CD14-positive monocyte (primary cell): ENCODE data around the gene CDH5. TPM values are rescaled to one million over a fixed set of nuclear protein-coding genes. Genes with fewer than 3 reads are reported as not detected.

Experiments used
- DNase-seq, 3 donors: peaks; one replicate each; pipeline ENCODE4 v3.0.0-alpha.2; 2011 to 2022
- H2AFZ ChIP-seq: 2 replicates; pipeline ENCODE4 v1.6.0; 2012; ENCODE audit warnings: mild to moderate bottlenecking, low read depth, low read length, inconsistent platforms; ENCODE audit not compliant: insufficient read depth, poor library complexity, severe bottlenecking
- H3K27ac ChIP-seq, 2 donors: 1 replicate in 1 of 2; 2 replicates in 1 of 2; pipeline ENCODE4 v1.5.1; 2012 to 2013; ENCODE audit warnings: low read length in 2 of 2, control low read depth in 1 of 2, inconsistent platforms in 1 of 2, low read depth in 1 of 2, mild to moderate bottlenecking in 1 of 2
- H3K27me3 ChIP-seq, 2 donors: one replicate each; pipeline versions ENCODE4 v1.6.0 to v1.6.1; 2011 to 2013; ENCODE audit warnings: low read length in 2 of 2; ENCODE audit not compliant: control insufficient read depth in 2 of 2, insufficient read depth in 2 of 2
- H3K36me3 ChIP-seq, 2 donors: replicated peaks in 1 of 2; 1 replicate in 1 of 2; 2 replicates in 1 of 2; pipeline versions ENCODE4 v1.5.1 to v1.6.1; 2012 to 2013; ENCODE audit warnings: low read length in 2 of 2, control low read depth in 1 of 2, inconsistent platforms in 1 of 2, mild to moderate bottlenecking in 1 of 2; ENCODE audit not compliant: insufficient read depth in 2 of 2, control insufficient read depth in 1 of 2
- H3K4me1 ChIP-seq, 2 donors: 1 replicate in 1 of 2; 2 replicates in 1 of 2; pipeline versions ENCODE4 v1.5.1 to v1.6.1; 2012 to 2013; ENCODE audit warnings: low read length in 2 of 2, control low read depth in 1 of 2, inconsistent platforms in 1 of 2, mild to moderate bottlenecking in 1 of 2, moderate library complexity in 1 of 2; ENCODE audit not compliant: insufficient read depth in 2 of 2, control insufficient read depth in 1 of 2
- H3K4me2 ChIP-seq: replicated peaks from 2 replicates; pipeline ENCODE3; 2012; ENCODE audit warnings: low read length, moderate library complexity, mild to moderate bottlenecking; ENCODE audit not compliant: poor library complexity, severe bottlenecking; ENCODE audit errors: extremely low read depth
- H3K4me3 ChIP-seq, 3 experiments: fragments of 200-600 bp in 1 of 3; sonication (generic) in 1 of 3; replicated peaks in 1 of 3; 1 replicate in 2 of 3; 2 replicates in 1 of 3; pipeline ENCODE4 v1.5.1; 2011 to 2013; ENCODE audit warnings: low read length in 3 of 3, mild to moderate bottlenecking in 3 of 3, control low read depth in 2 of 3, low read depth in 2 of 3, inconsistent platforms in 1 of 3, moderate library complexity in 1 of 3
- H3K79me2 ChIP-seq: 2 replicates; pipeline ENCODE4 v1.6.0; 2012; ENCODE audit warnings: mild to moderate bottlenecking, control low read depth, inconsistent platforms, low read length, moderate library complexity; ENCODE audit not compliant: insufficient read depth
- H3K9ac ChIP-seq: 2 replicates; pipeline ENCODE4 v1.6.0; 2017; ENCODE audit warnings: low read length, mild to moderate bottlenecking; ENCODE audit not compliant: insufficient read depth, poor library complexity, severe bottlenecking
- H3K9me3 ChIP-seq, 2 donors: replicated peaks in 1 of 2; 1 replicate in 1 of 2; 2 replicates in 1 of 2; pipeline versions ENCODE4 v1.5.1 to v1.6.1; 2012 to 2013; ENCODE audit warnings: low read length in 2 of 2, control low read depth in 1 of 2; ENCODE audit not compliant: control insufficient read depth in 1 of 2, insufficient read depth in 1 of 2
- H4K20me1 ChIP-seq: 2 replicates; pipeline ENCODE4 v1.6.0; 2012; ENCODE audit warnings: mild to moderate bottlenecking, low read length, control low read depth, moderate library complexity; ENCODE audit not compliant: insufficient read depth
- H3K27ac Mint-ChIP-seq, 7 donors: one replicate each; pipeline ENCODE4 v1.8.0; 2020; ENCODE audit warnings: mild to moderate bottlenecking in 7 of 7, mixed read lengths in 7 of 7, moderate library complexity in 6 of 7, inconsistent platforms in 2 of 7
- H3K27me3 Mint-ChIP-seq, 3 donors: one replicate each; pipeline ENCODE4 v1.8.0; 2021 to 2022; ENCODE audit warnings: low read depth in 3 of 3, mild to moderate bottlenecking in 3 of 3, mixed read lengths in 3 of 3, moderate library complexity in 3 of 3, inconsistent platforms in 1 of 3
- H3K36me3 Mint-ChIP-seq, 2 donors: one replicate each; pipeline ENCODE4 v1.8.0; 2020; ENCODE audit warnings: mixed read lengths in 2 of 2, inconsistent platforms in 1 of 2, mild to moderate bottlenecking in 1 of 2
- H3K4me1 Mint-ChIP-seq: one replicate; pipeline ENCODE4 v1.8.0; 2020; ENCODE audit warnings: mild to moderate bottlenecking, mixed read lengths
- H3K4me3 Mint-ChIP-seq, 2 donors: one replicate each; pipeline ENCODE4 v1.8.0; 2020; ENCODE audit warnings: mild to moderate bottlenecking in 2 of 2, mixed read lengths in 2 of 2, moderate library complexity in 1 of 2
- H3K9me3 Mint-ChIP-seq, 7 donors: one replicate each; pipeline ENCODE4 v1.8.0; 2020 to 2022; ENCODE audit warnings: mixed read lengths in 7 of 7, mild to moderate bottlenecking in 6 of 7, moderate library complexity in 6 of 7, inconsistent platforms in 2 of 7
- CTCF ChIP-seq: fragments of 200-600 bp; IDR thresholded peaks from one replicate; pipeline ENCODE4 v1.8.0; 2022; ENCODE audit warnings: antibody characterized with exemption, mild to moderate bottlenecking
- WGBS: methylation state at CpG from one replicate; pipeline ENCODE4 v1.1.5; 2013; ENCODE audit warnings: missing lambda C conversion rate; ENCODE audit not compliant: insufficient coverage; 5-methylcytosine and 5-hydroxymethylcytosine counted together
- intact Hi-C, 2 donors: fragments of 100-400 bp; cut with micrococcal nuclease; formaldehyde crosslinking; loops; one replicate each; pipeline versions ENCODE4 v1.15.0 to v1.15.1; 2023
- polyA plus RNA-seq, 3 donors: library from polyadenylated mRNA; depleted of rRNA in 1 of 3; unstranded in 2 of 3; stranded (reverse) in 1 of 3; fragments of 300-500 nt in 2 of 3; fragments of >200 nt in 1 of 3; fragmentation: Illumina TruSeq in 2 of 3; gene quantifications; 1 replicate in 2 of 3; 2 replicates in 1 of 3; pipeline ENCODE4 v1.2.3, GENCODE V29; 2012 to 2021

The CDH5 gene
- polyA plus RNA-seq, 3 donors, result 0.12 to 0.22 TPM; not detected in 1

- Histone ChIP-seq H3K36me3 (no peaks in the 10 kb centered on the region), H2AFZ (no peak overlapping the region), H3K4me2 (no peak overlapping the region), H3K79me2 (no peaks in the 10 kb centered on the region), H3K27me3 (peaks cover 0 to 2% of the 10 kb centered on the region in 2 donors), H3K9me3 (no peaks in the 10 kb centered on the region), H3K27ac (no peak overlapping the region), H4K20me1 (no peaks in the 10 kb centered on the region), H3K9ac (no peak overlapping the region), H3K4me3 (no peak overlapping the region), H3K4me1 (no peaks in the 10 kb centered on the region)
- no peak for DNase-seq
- no peaks in the 10 kb centered on the region for H3K9me3 Mint-ChIP-seq
- no peak overlapping the region for H3K27ac Mint-ChIP-seq
- no peak overlapping the region for H3K4me3 Mint-ChIP-seq
- TF ChIP-seq CTCF, result no peak
- peaks cover 3% of the 10 kb centered on the region for H3K4me1 Mint-ChIP-seq
- H3K36me3 Mint-ChIP-seq, result no peaks in the 10 kb centered on the region
- intact Hi-C loops, result no loop called here
- peaks cover 12 to 23% (median 21%) of the 10 kb centered on the region in 3 donors for H3K27me3 Mint-ChIP-seq
- WGBS, result 85% methylated on average over 7 of the region's 8 CpGs
Observed at GRCh38 chr16:66438536-66438935, 72.0 kb downstream of the CDH5 start.

- no peaks in the 10 kb centered on the region for H3K9me3 ChIP-seq
- H3K4me1 Mint-ChIP-seq, result peaks cover 3% of the 10 kb centered on the region
- H3K9me3 Mint-ChIP-seq, result no peaks in the 10 kb centered on the region
- no peak overlapping the region for H3K9ac ChIP-seq
- H2AFZ ChIP-seq, result no peak overlapping the region
- no peak for DNase-seq
- H3K36me3 ChIP-seq, result no peaks in the 10 kb centered on the region
- intact Hi-C loops, result no loop called here
- H3K4me3 Mint-ChIP-seq, result no peak overlapping the region
- H3K4me3 ChIP-seq, result no peak overlapping the region
- H3K36me3 Mint-ChIP-seq, result no peaks in the 10 kb centered on the region
- H3K27ac ChIP-seq, result no peak overlapping the region
- no peaks in the 10 kb centered on the region for H4K20me1 ChIP-seq
- H3K4me1 ChIP-seq, result no peaks in the 10 kb centered on the region
- no peak overlapping the region for H3K27ac Mint-ChIP-seq
- H3K4me2 ChIP-seq, result no peak overlapping the region
- WGBS, result 85% methylated on average over 4 of the region's 5 CpGs
- peaks cover 0 to 2% of the 10 kb centered on the region in 2 donors for H3K27me3 ChIP-seq
- H3K27me3 Mint-ChIP-seq, result peaks cover 15 to 29% (median 25%) of the 10 kb centered on the region in 3 donors
- TF ChIP-seq CTCF, result no peak
- no peaks in the 10 kb centered on the region for H3K79me2 ChIP-seq
Observed at GRCh38 chr16:66439051-66439730, 72.7 kb downstream of the CDH5 start.
